Subcutaneous adipose tissue (tissue), 4 donors: ENCODE data around the gene FCRL6. TPM values are rescaled to one million over a fixed set of nuclear protein-coding genes. Genes with fewer than 3 reads are reported as not detected.

Experiments used
- CTCF ChIP-seq: fragments of 450-650 bp; IDR thresholded peaks from one replicate; pipeline ENCODE4 v1.5.1; 2016; ENCODE audit warnings: low read depth, mild to moderate bottlenecking, control low read depth, antibody characterized with exemption, moderate library complexity
- total RNA-seq, 4 donors: library from RNA; depleted of rRNA; stranded (reverse); fragments of >200 nt; gene quantifications; one replicate each; pipeline ENCODE4 v1.1.0, GENCODE V29; 2016

Gene FCRL6
- under 1 TPM in 2 of 4 donors, not detected in 2; 0.34 to 0.44 TPM for total RNA-seq

- no peak for TF ChIP-seq CTCF
Measured at GRCh38 chr1:159802111-159802510, at the start of gene FCRL6. TSS of gene FCRL6 (plus strand) at chr1:159802360. CDS start at chr1:159802425, 65 bp downstream.

GRCh38 chr1:159753386-159753785, 48.8 kb upstream of the FCRL6 start:
- no peak for TF ChIP-seq CTCF

- TF ChIP-seq CTCF, result no peak
Measured at GRCh38 chr1:159755451-159756007, 46.6 kb upstream of the FCRL6 start.

GRCh38 chr1:159756397-159756796, 45.8 kb upstream of the FCRL6 start:
- TF ChIP-seq CTCF, result no peak

GRCh38 chr1:159763686-159764085, 38.5 kb upstream of the FCRL6 start:
- TF ChIP-seq CTCF, result no peak

- no peak for TF ChIP-seq CTCF
Measured at GRCh38 chr1:159765806-159766205, 36.4 kb upstream of the FCRL6 start.

- no peak for TF ChIP-seq CTCF
Measured at GRCh38 chr1:159771127-159771895, 30.8 kb upstream of the FCRL6 start.
